ENCODE measurements around the gene CAV1. TPM values are rescaled to one million over a fixed set of nuclear protein-coding genes. Genes with fewer than 3 reads are reported as not detected.

The CAV1 gene
- total RNA-seq, 2 experiments from 2014 or later: 0.35 TPM; not detected in 1

GRCh38 chr7:116496653-116497052 is 28.2 kb upstream of the CAV1 start:
- no peak for DNase-seq
- Mint-ChIP-seq H3K9me3 (no peaks in the 10 kb centered on the region), H3K4me3 (no peak overlapping the region), H3K27me3 (ENCODE audit: low read depth) (peaks cover 36% of the 10 kb centered on the region), H3K27ac (no peak overlapping the region), H3K4me1 (ENCODE audit: low read depth) (peaks cover 10% of the 10 kb centered on the region), H3K36me3 (ENCODE audit: low read depth) (no peaks in the 10 kb centered on the region)
- CTCF ChIA-PET: no interaction called here
- intact Hi-C loops (cut with micrococcal nuclease): no loop called here

- Mint-ChIP-seq H3K27ac (no peak overlapping the region), H3K9me3 (no peaks in the 10 kb centered on the region), H3K27me3 (ENCODE audit: low read depth) (peaks cover 37% of the 10 kb centered on the region), H3K36me3 (ENCODE audit: low read depth) (no peaks in the 10 kb centered on the region), H3K4me3 (no peak overlapping the region), H3K4me1 (ENCODE audit: low read depth) (peaks cover 10% of the 10 kb centered on the region)
- intact Hi-C loops (cut with micrococcal nuclease): no loop called here
- DNase-seq: no peak
- CTCF ChIA-PET: no interaction called here
These were observed 27.1 kb upstream of the CAV1 start for GRCh38 chr7:116497708-116498107.

- Mint-ChIP-seq H3K4me1 (ENCODE audit: low read depth) (peaks cover 10% of the 10 kb centered on the region), H3K9me3 (no peaks in the 10 kb centered on the region), H3K27me3 (ENCODE audit: low read depth) (peaks cover 42% of the 10 kb centered on the region), H3K36me3 (ENCODE audit: low read depth) (no peaks in the 10 kb centered on the region), H3K4me3 (peak within 1 kb of the TSS; percentile 55), H3K27ac (no peak within 1 kb of the TSS)
- CTCF ChIA-PET: interaction anchor here (0.7 kb wide), 1 partner anchor 403 kb away, joined by 3 read pairs; no protein-coding TSS in a partner anchor
- intact Hi-C loops (cut with micrococcal nuclease): loop anchor here (1.0 kb wide), 1 partner anchor 26 kb away; the partner anchor contains the start of gene CAV1
- peak; percentile 9 for DNase-seq
These were observed 25.4 kb upstream of the CAV1 start, which contains the start of gene CAV2 for GRCh38 chr7:116499168-116500077. TSS of gene CAV2 (plus strand) at chr7:116499738. CDS start at chr7:116499782, 44 bp downstream.

- peaks cover 44% of the 10 kb centered on the region for H3K27me3 Mint-ChIP-seq (ENCODE audit: low read depth)
- intact Hi-C loops (cut with micrococcal nuclease): loop anchor here (1.0 kb wide), 1 partner anchor 25 kb away; the partner anchor contains the start of gene CAV1
- no peak overlapping the region for H3K27ac Mint-ChIP-seq
These were observed 24.6 kb upstream of the CAV1 start for GRCh38 chr7:116500078-116500853.

GRCh38 chr7:116501425-116502167 is 23.2 kb upstream of the CAV1 start:
- intact Hi-C loops (cut with micrococcal nuclease): no loop called here
- no peaks in the 10 kb centered on the region for H3K9me3 Mint-ChIP-seq
- H3K36me3 Mint-ChIP-seq (ENCODE audit: low read depth): no peaks in the 10 kb centered on the region
- CTCF ChIA-PET: interaction anchor here (0.9 kb wide), 1 partner anchor 25 kb away, joined by 3 read pairs; no protein-coding TSS in a partner anchor
- H3K4me3 Mint-ChIP-seq: no peak overlapping the region
- H3K4me1 Mint-ChIP-seq (ENCODE audit: low read depth): peaks cover 10% of the 10 kb centered on the region
- no peak for DNase-seq
- no peak overlapping the region for H3K27ac Mint-ChIP-seq
- H3K27me3 Mint-ChIP-seq (ENCODE audit: low read depth): peaks cover 40% of the 10 kb centered on the region

More at GRCh38 chr7:116500078-116500853, 24.6 kb upstream of the CAV1 start:
- Mint-ChIP-seq H3K4me1 (ENCODE audit: low read depth) (peaks cover 10% of the 10 kb centered on the region), H3K9me3 (no peaks in the 10 kb centered on the region), H3K4me3 (peak overlapping the region; percentile 55), H3K36me3 (ENCODE audit: low read depth) (no peaks in the 10 kb centered on the region)
- DNase-seq: peak; percentile 63
- CTCF ChIA-PET: no interaction called here

GRCh38 chr7:116502201-116503096 is 22.4 kb upstream of the CAV1 start:
- H3K27me3 Mint-ChIP-seq (ENCODE audit: low read depth): peaks cover 42% of the 10 kb centered on the region
- intact Hi-C loops (cut with micrococcal nuclease): no loop called here
- CTCF ChIA-PET: interaction anchor here (0.9 kb wide), 1 partner anchor 24 kb away, joined by 3 read pairs; no protein-coding TSS in a partner anchor

GRCh38 chr7:116503835-116504234 is 21.0 kb upstream of the CAV1 start:
- Mint-ChIP-seq H3K27me3 (ENCODE audit: low read depth) (peaks cover 31% of the 10 kb centered on the region), H3K9me3 (no peaks in the 10 kb centered on the region), H3K4me1 (ENCODE audit: low read depth) (peaks cover 10% of the 10 kb centered on the region), H3K4me3 (no peak overlapping the region), H3K36me3 (ENCODE audit: low read depth) (no peaks in the 10 kb centered on the region), H3K27ac (no peak overlapping the region)
- intact Hi-C loops (cut with micrococcal nuclease): no loop called here
- DNase-seq: no peak
- CTCF ChIA-PET: interaction anchor here (0.7 to 0.9 kb wide), 2 partner anchors 19 to 51 kb away, joined by 3 read pairs; no protein-coding TSS in a partner anchor

More at GRCh38 chr7:116502201-116503096, 22.4 kb upstream of the CAV1 start:
- Mint-ChIP-seq H3K27ac (no peak overlapping the region), H3K4me1 (ENCODE audit: low read depth) (peaks cover 10% of the 10 kb centered on the region), H3K4me3 (no peak overlapping the region), H3K9me3 (no peaks in the 10 kb centered on the region), H3K36me3 (ENCODE audit: low read depth) (no peaks in the 10 kb centered on the region)
- no peak for DNase-seq

- Mint-ChIP-seq H3K9me3 (no peaks in the 10 kb centered on the region), H3K4me1 (ENCODE audit: low read depth) (peaks cover 7% of the 10 kb centered on the region), H3K27me3 (ENCODE audit: low read depth) (peaks cover 35% of the 10 kb centered on the region), H3K4me3 (no peak overlapping the region), H3K36me3 (ENCODE audit: low read depth) (no peaks in the 10 kb centered on the region), H3K27ac (no peak overlapping the region)
- DNase-seq: no peak
- intact Hi-C loops (cut with micrococcal nuclease): no loop called here
- CTCF ChIA-PET: no interaction called here
These were observed 19.6 kb upstream of the CAV1 start for GRCh38 chr7:116505278-116505677.

- no peak overlapping the region for H3K27ac Mint-ChIP-seq
- no peak for DNase-seq
- no peaks in the 10 kb centered on the region for H3K9me3 Mint-ChIP-seq
- peaks cover 30% of the 10 kb centered on the region for H3K27me3 Mint-ChIP-seq (ENCODE audit: low read depth)
- intact Hi-C loops (cut with micrococcal nuclease): no loop called here
- CTCF ChIA-PET: no interaction called here
- H3K36me3 Mint-ChIP-seq (ENCODE audit: low read depth): no peaks in the 10 kb centered on the region
- no peak overlapping the region for H3K4me3 Mint-ChIP-seq
- peaks cover 1% of the 10 kb centered on the region for H3K4me1 Mint-ChIP-seq (ENCODE audit: low read depth)
These were observed 19.0 kb upstream of the CAV1 start for GRCh38 chr7:116505823-116506222.

- Mint-ChIP-seq H3K27me3 (ENCODE audit: low read depth) (peaks cover 30% of the 10 kb centered on the region), H3K9me3 (no peaks in the 10 kb centered on the region), H3K36me3 (ENCODE audit: low read depth) (no peaks in the 10 kb centered on the region), H3K4me3 (no peak overlapping the region), H3K27ac (no peak overlapping the region), H3K4me1 (ENCODE audit: low read depth) (peaks cover 7% of the 10 kb centered on the region)
- CTCF ChIA-PET: interaction anchor here (0.9 kb wide), 1 partner anchor 16 kb away, joined by 3 read pairs; no protein-coding TSS in a partner anchor
- intact Hi-C loops (cut with micrococcal nuclease): no loop called here
- no peak for DNase-seq
These were observed 14.8 kb upstream of the CAV1 start for GRCh38 chr7:116509982-116510579.

- H3K4me1 Mint-ChIP-seq (ENCODE audit: low read depth): peaks cover 7% of the 10 kb centered on the region
- no peak for DNase-seq
- no peak overlapping the region for H3K4me3 Mint-ChIP-seq
- H3K27me3 Mint-ChIP-seq (ENCODE audit: low read depth): peaks cover 36% of the 10 kb centered on the region
- H3K36me3 Mint-ChIP-seq (ENCODE audit: low read depth): no peaks in the 10 kb centered on the region
- CTCF ChIA-PET: interaction anchor here (0.9 kb wide), 1 partner anchor 15 kb away, joined by 3 read pairs; no protein-coding TSS in a partner anchor
- H3K9me3 Mint-ChIP-seq: no peaks in the 10 kb centered on the region
- no peak overlapping the region for H3K27ac Mint-ChIP-seq
- intact Hi-C loops (cut with micrococcal nuclease): no loop called here
These were observed 14.0 kb upstream of the CAV1 start for GRCh38 chr7:116510795-116511194.

Data from activated naive CD4-positive, alpha-beta T cell treated with anti-CD3 and anti-CD28 coated beads for 36 hours (primary cell).